HG03175 (cell line): Measurements from ENCODE around the gene APP.

ENCODE experiments used
- ATAC-seq: cut with Tn5 transposase; IDR thresholded peaks from one replicate; pipeline ENCODE4 v1.9.1; 2021; ENCODE audit warnings: mild to moderate bottlenecking, moderate library complexity; ENCODE audit not compliant: unreplicated experiment

The APP gene

GRCh38 chr21:25985990-25986389 is 184.6 kb downstream of the APP start:
- no peak for ATAC-seq

GRCh38 chr21:25984538-25984937 is 186.0 kb downstream of the APP start:
- ATAC-seq, result no peak

DNA sequence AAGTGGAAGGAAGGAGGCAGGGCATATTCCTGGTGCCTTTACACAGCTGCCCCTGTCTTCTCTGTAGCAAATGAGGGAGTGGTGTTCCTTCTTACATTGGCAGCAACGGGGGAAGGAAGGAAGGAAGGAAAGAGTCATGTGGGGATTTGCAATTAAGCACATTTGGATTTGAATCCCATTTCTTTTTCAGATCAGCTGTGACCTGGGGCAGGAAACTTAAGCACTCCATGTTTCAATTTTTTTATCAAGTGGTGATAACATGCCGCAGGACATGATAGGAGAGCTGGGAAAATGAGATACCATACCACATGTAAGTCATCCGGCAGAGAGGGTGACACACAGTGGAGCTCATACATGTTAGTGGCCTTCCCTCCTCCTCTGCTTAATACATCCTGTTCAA is 186.8 kb downstream of the APP start:
- ATAC-seq, result no peak

GRCh38 chr21:25980710-25981109 is 189.9 kb downstream of the APP start:
- ATAC-seq, result no peak

DNA sequence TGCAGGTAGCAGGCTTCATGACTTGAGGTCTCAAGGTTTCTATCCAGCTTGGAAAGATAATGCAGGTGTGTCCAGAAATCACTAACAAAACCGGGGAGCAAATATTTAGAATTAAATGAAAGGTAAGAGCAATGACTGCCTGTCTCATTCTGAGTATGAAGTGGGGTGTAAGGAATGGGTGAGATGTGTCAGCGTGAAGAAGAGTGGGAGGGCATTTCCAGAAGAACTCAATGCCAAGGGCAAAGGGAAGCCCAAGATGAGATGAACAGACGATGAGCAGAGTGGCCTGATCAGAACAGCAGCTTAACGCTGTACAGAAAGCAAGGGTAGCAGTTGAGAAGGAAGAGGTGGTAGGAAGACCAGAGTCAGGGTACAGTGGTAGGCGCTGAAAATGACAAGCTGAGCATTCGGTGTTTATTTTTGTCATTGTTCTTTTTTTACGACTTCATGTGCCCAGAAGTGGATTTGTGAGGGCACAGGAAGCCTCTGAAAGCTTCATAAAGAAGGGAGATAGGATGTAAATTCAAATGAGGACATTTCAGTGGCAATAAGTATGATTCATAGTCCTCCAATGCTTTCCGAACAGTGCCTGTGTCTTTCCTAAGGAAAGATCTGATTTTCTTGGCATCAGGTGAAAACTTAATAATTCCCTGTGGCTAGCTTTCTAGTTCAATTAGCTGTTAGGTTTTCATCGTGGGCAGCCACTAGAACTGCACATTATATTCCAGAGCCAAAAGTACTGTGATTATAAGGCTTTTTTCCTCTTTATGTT is 190.5 kb downstream of the APP start:
- ATAC-seq, result no peak

- ATAC-seq, result no peak
These were observed 193.4 kb downstream of the APP start for GRCh38 chr21:25977068-25977611.

DNA sequence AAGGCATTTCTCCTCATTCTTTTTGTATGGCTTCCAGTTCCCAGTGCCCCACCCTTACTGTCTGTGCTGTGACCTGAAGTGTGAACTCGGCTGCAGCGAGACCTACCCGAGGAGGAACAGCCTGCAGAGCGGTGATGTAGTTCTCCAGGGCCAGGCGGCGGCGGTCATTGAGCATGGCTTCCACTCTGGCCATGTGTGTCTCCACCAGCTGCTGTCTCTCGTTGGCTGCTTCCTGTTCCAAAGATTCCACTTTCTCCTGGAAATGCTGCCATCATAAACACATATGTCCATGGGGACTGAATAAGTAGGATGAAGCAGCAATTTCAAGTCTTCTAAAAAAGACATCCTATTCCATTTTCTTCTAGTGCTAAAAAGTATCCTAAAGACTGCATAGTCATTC is 195.6 kb downstream of the APP start:
- no peak for ATAC-seq

DNA sequence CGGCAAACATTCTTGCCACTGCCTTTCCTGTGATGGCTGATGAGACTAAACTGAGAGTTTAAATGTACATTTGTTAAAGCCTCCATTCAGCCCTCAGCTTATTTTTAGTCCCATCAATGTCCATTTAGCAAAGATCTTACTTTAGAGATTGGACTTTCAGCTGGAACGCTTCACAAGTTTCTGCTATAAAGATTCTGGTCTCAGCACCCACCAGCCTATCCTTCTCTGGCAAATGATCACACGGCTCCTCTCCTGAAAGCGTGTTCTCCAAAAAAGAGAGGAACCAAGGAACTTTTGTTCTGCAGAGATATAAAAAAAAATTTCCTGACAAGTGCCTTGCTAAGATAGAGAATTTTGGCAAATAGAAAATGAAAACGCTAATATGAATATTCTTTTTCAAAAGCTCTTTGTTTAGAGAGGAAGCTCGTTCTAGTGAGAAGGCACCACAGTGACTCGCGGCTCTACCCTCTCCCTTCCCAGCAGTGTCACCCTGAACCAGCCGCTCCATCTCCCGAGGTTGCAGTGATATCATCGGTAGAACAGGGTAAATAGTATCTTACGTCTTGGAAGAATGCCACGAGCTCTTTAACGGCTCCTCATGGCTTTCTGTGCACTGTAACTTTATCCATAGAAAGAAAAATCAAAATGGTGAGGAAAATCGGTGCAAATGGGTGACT is 200.2 kb downstream of the APP start:
- ATAC-seq, result no peak

DNA sequence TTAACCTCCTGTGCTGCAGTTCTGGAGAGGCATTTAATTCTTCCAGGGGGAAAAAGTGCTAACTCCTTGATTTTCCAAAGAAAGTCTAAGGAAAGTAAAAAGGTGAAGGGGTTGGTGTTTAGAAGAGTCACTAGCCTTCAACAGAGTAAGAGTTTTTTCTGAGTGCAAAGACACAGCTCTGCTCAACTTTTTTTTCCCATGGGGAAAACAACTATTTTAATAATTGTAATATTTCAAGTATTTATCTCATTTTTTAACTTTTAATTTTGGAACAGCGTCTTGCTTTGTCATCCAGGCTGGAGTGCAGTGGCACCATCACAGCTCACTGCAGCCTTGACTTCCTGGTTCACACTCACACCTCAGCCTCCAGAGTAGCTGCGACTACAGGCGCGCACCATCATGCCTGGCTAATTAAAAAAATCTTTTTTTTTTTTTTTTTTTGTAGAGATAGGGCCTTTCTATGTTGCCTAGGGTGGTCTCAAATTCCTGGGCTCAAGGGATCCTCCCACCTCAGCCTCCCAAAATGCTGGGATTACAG is 202.6 kb downstream of the APP start:
- ATAC-seq, result peak; percentile 74

- ATAC-seq, result peak; percentile 99
These were observed 203.2 kb downstream of the APP start for GRCh38 chr21:25967181-25967900.

GRCh38 chr21:25965951-25966707 is 204.4 kb downstream of the APP start:
- no peak for ATAC-seq

DNA sequence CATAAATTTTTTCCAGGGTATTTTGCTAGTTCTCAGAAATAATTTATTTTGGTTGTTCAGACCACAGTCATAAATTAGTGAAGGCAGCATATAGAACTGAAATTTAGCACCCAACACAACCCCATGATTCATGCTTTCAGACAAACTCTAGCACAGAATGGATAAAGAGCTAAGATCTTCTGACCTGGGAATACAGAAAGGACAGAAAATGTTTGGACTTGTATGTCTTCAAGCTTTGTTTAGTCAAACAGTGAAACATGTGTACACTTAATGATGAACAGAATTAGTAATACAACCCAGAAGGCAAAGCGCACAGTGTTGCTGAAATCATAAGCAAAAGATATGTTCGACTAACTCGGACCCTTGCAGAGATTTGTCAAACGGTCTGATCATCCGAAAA is 205.6 kb downstream of the APP start:
- ATAC-seq, result no peak

DNA sequence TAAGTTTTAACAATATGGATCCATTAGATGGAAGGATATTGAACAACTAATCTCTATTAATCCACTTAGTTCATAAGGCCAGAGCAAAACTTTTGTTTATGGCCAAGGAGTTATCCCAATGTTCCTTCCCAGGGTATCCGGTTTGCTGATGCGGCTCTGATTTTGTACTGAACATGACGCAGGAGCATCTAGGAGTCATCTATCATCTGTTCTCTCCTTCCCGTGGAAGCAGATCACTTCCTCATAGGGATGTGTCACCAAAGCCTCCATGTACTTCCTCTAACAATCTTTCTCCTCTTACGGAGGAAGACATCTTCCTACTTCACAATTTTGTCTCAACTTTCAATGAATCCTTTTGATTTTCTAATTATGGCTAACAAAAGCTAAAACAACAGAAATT is 206.6 kb downstream of the APP start:
- ATAC-seq, result no peak

DNA sequence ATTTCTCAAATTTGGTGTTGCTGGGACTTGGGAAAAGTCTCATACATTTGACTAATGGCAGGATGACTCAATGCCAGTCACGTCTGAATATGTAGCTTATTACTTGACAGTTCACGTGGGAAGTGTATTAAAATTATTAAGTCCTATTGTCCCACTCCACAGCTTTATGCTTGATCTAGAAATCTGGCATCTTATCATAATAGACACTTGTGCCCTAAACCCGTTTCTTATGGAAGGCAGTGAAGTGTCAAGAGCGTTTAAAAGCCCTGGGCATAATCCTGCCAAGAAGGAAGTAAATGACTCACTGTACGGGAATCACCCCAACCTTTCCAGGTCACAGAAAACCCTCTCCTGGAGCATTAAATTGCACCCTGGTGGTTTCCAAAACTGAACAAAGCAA is 207.4 kb downstream of the APP start:
- no peak for ATAC-seq

GRCh38 chr21:25961042-25961441 is 209.5 kb downstream of the APP start:
- no peak for ATAC-seq

GRCh38 chr21:25960402-25960801 is 210.2 kb downstream of the APP start:
- ATAC-seq, result no peak

DNA sequence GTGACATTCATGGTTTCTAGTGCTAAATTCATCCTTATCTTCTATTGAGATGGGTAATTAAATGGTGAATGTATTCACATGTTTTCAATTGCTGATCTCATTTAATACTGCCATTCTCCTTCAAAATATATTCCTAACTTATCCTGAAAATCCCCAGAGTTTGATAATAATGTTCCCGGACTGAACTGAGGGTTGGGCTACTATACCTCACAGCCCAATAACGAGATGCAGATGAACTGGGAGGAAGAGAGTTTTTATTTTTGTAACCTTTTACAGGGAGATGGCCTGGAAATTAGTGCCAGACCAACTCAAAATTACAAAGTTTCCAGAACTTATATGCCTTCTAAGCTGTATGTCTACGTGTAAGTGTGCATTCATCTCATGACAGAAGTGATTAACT is 210.8 kb downstream of the APP start:
- ATAC-seq, result no peak

GRCh38 chr21:25956993-25957714 is 213.4 kb downstream of the APP start:
- ATAC-seq, result no peak

- ATAC-seq, result no peak
These were observed 214.9 kb downstream of the APP start for GRCh38 chr21:25955646-25956045.

GRCh38 chr21:25953659-25954058 is 216.9 kb downstream of the APP start:
- no peak for ATAC-seq
